HEK293 (cell line): ENCODE measurements around the gene MAP4K5.
"Not testable (repeated sequence)": the region's sequence is repeated elsewhere in the genome, so short reads cannot be mapped to it uniquely, and the experiment has no call there.

Source experiments
- CTCF ChIA-PET: fragments of 350-600 bp; formaldehyde crosslinking; extraction: SDS; loops from one replicate; lab custom pipeline; 2021; ENCODE audit warnings: antibody characterized with exemption; lab: Yijun Ruan, JAX
- POLR2A ChIA-PET: fragments of 300-600 bp; formaldehyde crosslinking; extraction: SDS; loops from one replicate; lab custom pipeline; 2020; ENCODE audit warnings: antibody characterized with exemption, inconsistent platforms; lab: Yijun Ruan, JAX
- H3K27ac ChIP-seq: fragments of 200-500 bp; sonication (Bioruptor generic); 2 replicates; pipeline ENCODE4 v1.5.1; 2014; ENCODE audit warnings: low read depth, low read length, control low read depth, inconsistent platforms; ENCODE audit errors: extremely low read depth
- H3K36me3 ChIP-seq, 2 experiments: fragments of 200-500 bp in 1 of 2; sonication (Bioruptor generic) in 1 of 2; 1 replicate in 1 of 2; 2 replicates in 1 of 2; pipeline ENCODE4 v1.5.1; 2014 to 2017; ENCODE audit warnings: inconsistent platforms in 2 of 2, low read length in 2 of 2; ENCODE audit not compliant: control insufficient read depth in 2 of 2, insufficient read depth in 1 of 2
- H3K4me1 ChIP-seq: fragments of 200-500 bp; sonication (Bioruptor generic); 2 replicates; pipeline ENCODE4 v1.5.1; 2014; ENCODE audit warnings: mild to moderate bottlenecking, low read length, inconsistent platforms; ENCODE audit not compliant: control insufficient read depth, insufficient read depth
- H3K4me3 ChIP-seq: 2 replicates; pipeline ENCODE4 v1.5.1; 2011; ENCODE audit warnings: low read depth, mild to moderate bottlenecking, control low read depth, low read length, moderate library complexity
- H3K9me3 ChIP-seq: fragments of 200-500 bp; sonication (Bioruptor generic); 2 replicates; pipeline ENCODE4 v1.5.1; 2014; ENCODE audit warnings: low read depth, low read length, inconsistent platforms; ENCODE audit not compliant: control insufficient read depth, insufficient read depth
- CTCF ChIP-seq: fragments of 450-650 bp; formaldehyde crosslinking; IDR thresholded peaks from 2 replicates; pipeline ENCODE4 v1.5.1; 2016; ENCODE audit warnings: missing biosample characterization, missing genetic modification characterization
- MEIS1 ChIP-seq: sonication (generic); formaldehyde crosslinking; IDR thresholded peaks from 2 replicates; pipeline ENCODE4 v1.8.1; 2022; ENCODE audit warnings: missing genetic modification reagents, mild to moderate bottlenecking, borderline replicate concordance
- RBAK ChIP-seq: fragments of 450-650 bp; formaldehyde crosslinking; IDR thresholded peaks from 2 replicates; pipeline ENCODE4 v1.5.1; 2016; ENCODE audit warnings: missing biosample characterization, missing genetic modification characterization
- SCRT1 ChIP-seq: fragments of 450-650 bp; formaldehyde crosslinking; IDR thresholded peaks from 2 replicates; pipeline ENCODE4 v1.5.1; 2016; ENCODE audit warnings: missing biosample characterization, missing genetic modification characterization, borderline replicate concordance
- SETDB1 ChIP-seq: IDR thresholded peaks from one replicate; pipeline ENCODE4 v1.6.1; 2017; ENCODE audit warnings: mild to moderate bottlenecking, low read length, moderate library complexity, mixed read lengths; ENCODE audit not compliant: insufficient read length
- TRIM28 ChIP-seq: IDR thresholded peaks from 2 replicates; pipeline ENCODE4 v1.6.1; 2011; ENCODE audit warnings: low read length, control low read depth, borderline replicate concordance
- WT1 ChIP-seq: fragments of 450-650 bp; formaldehyde crosslinking; IDR thresholded peaks from 2 replicates; pipeline ENCODE4 v1.5.1; 2016; ENCODE audit warnings: missing biosample characterization, missing genetic modification characterization
- ZBTB1 ChIP-seq: fragments of 450-650 bp; formaldehyde crosslinking; IDR thresholded peaks from 2 replicates; pipeline ENCODE4 v1.5.1; 2016; ENCODE audit warnings: missing biosample characterization, missing genetic modification characterization
- ZBTB8A ChIP-seq: fragments of 450-650 bp; formaldehyde crosslinking; IDR thresholded peaks from 2 replicates; pipeline ENCODE4 v1.5.1; 2016; ENCODE audit warnings: missing biosample characterization, missing genetic modification characterization
- ZNF10 ChIP-seq: fragments of 450-650 bp; formaldehyde crosslinking; IDR thresholded peaks from 2 replicates; pipeline ENCODE4 v1.5.1; 2017; ENCODE audit warnings: missing biosample characterization, missing genetic modification characterization
- ZNF112 ChIP-seq: fragments of 450-650 bp; formaldehyde crosslinking; IDR thresholded peaks from 2 replicates; pipeline ENCODE4 v1.5.0; 2017; ENCODE audit warnings: missing biosample characterization, missing genetic modification characterization
- ZNF335 ChIP-seq: fragments of 450-650 bp; formaldehyde crosslinking; conservative IDR thresholded peaks from 2 replicates; pipeline ENCODE4 v1.5.1; 2016; ENCODE audit warnings: missing biosample characterization, missing genetic modification characterization
- ZNF394 ChIP-seq: fragments of 450-650 bp; formaldehyde crosslinking; IDR thresholded peaks from 2 replicates; pipeline ENCODE4 v1.5.1; 2016; ENCODE audit warnings: missing biosample characterization, missing genetic modification characterization, mild to moderate bottlenecking, moderate library complexity, borderline replicate concordance
- ZNF501 ChIP-seq: fragments of 450-650 bp; formaldehyde crosslinking; IDR thresholded peaks from 2 replicates; pipeline ENCODE4 v1.5.1; 2016; ENCODE audit warnings: missing biosample characterization, missing genetic modification characterization
- ZNF555 ChIP-seq: fragments of 450-650 bp; formaldehyde crosslinking; conservative IDR thresholded peaks from 2 replicates; pipeline ENCODE4 v1.5.1; 2017; ENCODE audit warnings: missing biosample characterization, mild to moderate bottlenecking, missing genetic modification characterization, inconsistent platforms
- ZNF561 ChIP-seq: fragments of 450-650 bp; IDR thresholded peaks from 2 replicates; pipeline ENCODE4 v1.5.1; 2018; ENCODE audit warnings: missing biosample characterization, missing genetic modification characterization, borderline replicate concordance
- ZNF654 ChIP-seq: fragments of 450-650 bp; formaldehyde crosslinking; IDR thresholded peaks from 2 replicates; pipeline ENCODE4 v1.5.1; 2016; ENCODE audit warnings: low read depth, missing biosample characterization, missing genetic modification characterization
- ZNF707 ChIP-seq: fragments of 450-650 bp; formaldehyde crosslinking; IDR thresholded peaks from 2 replicates; pipeline ENCODE4 v1.5.1; 2016; ENCODE audit warnings: missing biosample characterization, missing genetic modification characterization
- ZNF777 ChIP-seq: fragments of 450-650 bp; formaldehyde crosslinking; IDR thresholded peaks from 2 replicates; pipeline ENCODE4 v1.5.1; 2017; ENCODE audit warnings: missing biosample characterization, missing genetic modification characterization, borderline replicate concordance
- ZNF792 ChIP-seq: fragments of 450-650 bp; formaldehyde crosslinking; IDR thresholded peaks from 2 replicates; pipeline ENCODE4 v1.5.1; 2016; ENCODE audit warnings: missing biosample characterization, missing genetic modification characterization
- ZSCAN30 ChIP-seq: fragments of 450-650 bp; IDR thresholded peaks from 2 replicates; pipeline ENCODE4 v1.5.1; 2018; ENCODE audit warnings: missing biosample characterization, mild to moderate bottlenecking, missing genetic modification characterization, moderate library complexity
- TF ChIP-seq, protein P1 (sequence below): fragments of 450-650 bp; formaldehyde crosslinking; IDR thresholded peaks from 2 replicates; pipeline ENCODE4 v1.5.1; 2016; ENCODE audit warnings: missing biosample characterization, missing genetic modification characterization, borderline replicate concordance
- TF ChIP-seq, protein P2 (sequence below): fragments of 450-650 bp; formaldehyde crosslinking; IDR thresholded peaks from 2 replicates; pipeline ENCODE4 v1.5.1; 2016; ENCODE audit warnings: missing biosample characterization, missing genetic modification characterization

The MAP4K5 gene

DNA sequence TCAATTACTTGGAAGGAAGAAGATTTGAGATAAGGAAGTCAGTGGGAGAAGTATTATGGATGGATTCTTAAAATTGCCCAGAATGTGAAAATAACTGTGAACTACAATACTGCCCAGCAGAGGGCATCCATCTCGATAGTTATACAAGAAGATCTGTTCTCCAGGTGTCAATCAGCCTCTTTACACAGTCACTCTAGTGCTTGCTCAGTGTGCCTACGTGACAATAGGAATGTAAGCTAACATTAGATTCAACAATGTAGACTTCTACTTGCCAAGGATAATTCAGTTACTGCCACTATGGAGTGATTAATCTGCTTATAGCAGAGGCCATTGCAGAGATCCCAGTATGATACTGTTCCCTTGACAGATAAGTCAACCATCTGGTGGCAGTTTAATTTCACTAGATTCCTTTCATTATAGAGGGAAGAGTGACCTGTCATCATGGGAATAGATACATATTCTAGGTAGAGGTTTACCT, 10.6 kb upstream of the MAP4K5 start:
- POLR2A ChIA-PET = no interaction called here

DNA sequence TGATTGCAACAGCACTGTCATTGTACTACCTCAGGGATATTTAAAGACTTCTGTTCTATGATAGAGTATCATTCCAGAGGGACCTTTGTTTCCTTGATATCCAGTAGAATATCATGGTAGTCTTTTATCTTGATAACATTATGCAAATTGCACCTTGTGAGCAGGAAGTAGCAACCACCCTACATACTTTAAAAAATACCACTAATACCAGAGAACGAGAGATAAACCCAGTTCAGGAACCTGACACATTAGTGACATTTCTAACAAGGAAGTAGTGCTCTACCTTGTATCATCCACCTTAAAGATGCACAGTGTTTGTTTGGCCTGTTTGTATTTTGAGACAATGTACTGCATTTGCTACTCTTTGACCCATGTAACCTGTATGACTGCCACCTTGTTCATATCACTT, 8.8 kb upstream of the MAP4K5 start:
- Histone ChIP-seq H3K4me3 (no peak overlapping the region), H3K9me3 (no peaks in the 10 kb centered on the region)
- ChIA-PET CTCF (interaction anchor here (0.7 to 2.6 kb wide), 7 partner anchors 42 to 338 kb away, joined by 3 to 37 read pairs (median 4); no protein-coding TSS in a partner anchor), POLR2A (interaction anchor here (1.1 kb wide), 1 partner anchor 19 kb away, joined by 3 read pairs; the partner anchor contains the start of gene ATL1)
- TF ChIP-seq ZBTB8A = no peak
- TF ChIP-seq, all 188 proteins: peak for 0
- Histone ChIP-seq H3K36me3 (no peaks in the 10 kb centered on the region), H3K27ac (no peak overlapping the region), H3K4me1 (no peaks in the 10 kb centered on the region)

More for the DNA sequence above, 10.6 kb upstream of the MAP4K5 start:
- no peak overlapping the region for H3K27ac ChIP-seq
- CTCF ChIA-PET = interaction anchor here (0.5 to 2.6 kb wide), 30 partner anchors 8 to 677 kb away, joined by 3 to 37 read pairs (median 4); partner anchors contain the start of gene ATL1
- TF ChIP-seq TRIM28 (no peak), ZNF792 (tag by site-specific recombination) (no peak), CTCF (peak; percentile 36; the same call in 1 of the 2 replicates), MEIS1 (CRISPR knock-in tag) (peak; percentile 85), ZNF707 (tag by site-specific recombination) (no peak), ZNF654 (peak; percentile 46), ZNF394 (tag by site-specific recombination) (no peak), ZNF561 (no peak)
- H3K4me1 ChIP-seq = no peaks in the 10 kb centered on the region
- H3K4me3 ChIP-seq = no peak overlapping the region
- H3K9me3 ChIP-seq = no peaks in the 10 kb centered on the region
- H3K36me3 ChIP-seq = no peaks in the 10 kb centered on the region

DNA sequence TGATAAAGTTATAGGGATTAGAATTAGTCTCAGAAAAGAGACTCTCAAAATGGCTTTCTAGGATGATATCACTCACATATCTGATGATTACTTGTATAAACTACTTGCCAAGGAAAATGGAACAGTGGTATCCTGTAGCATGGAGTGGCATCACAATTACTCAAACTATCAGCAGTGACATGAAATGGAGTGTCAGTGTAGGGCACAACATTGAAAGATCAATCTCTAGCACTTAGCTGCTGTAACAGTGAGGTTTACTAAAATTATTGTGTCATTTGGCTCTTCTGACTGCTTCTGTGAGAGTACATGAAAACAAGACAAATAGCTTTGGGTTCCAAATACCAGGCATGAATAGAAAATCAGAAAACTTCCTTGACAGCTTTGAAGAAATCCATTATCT, 6.7 kb upstream of the MAP4K5 start:
- Histone ChIP-seq H3K4me3 (no peak overlapping the region), H3K36me3 (no peaks in the 10 kb centered on the region), H3K9me3 (no peaks in the 10 kb centered on the region), H3K27ac (no peak overlapping the region), H3K4me1 (no peaks in the 10 kb centered on the region)
- POLR2A ChIA-PET = no interaction called here
- CTCF ChIA-PET = interaction anchor here (1.5 to 2.1 kb wide), 3 partner anchors 235 to 239 kb away, joined by 4 to 10 read pairs (median 6); no protein-coding TSS in a partner anchor
- TF ChIP-seq ZBTB1 (tag by site-specific recombination) (no peak), ZNF555 (tag by site-specific recombination) (no peak), WT1 (tag by site-specific recombination) (no peak), ZNF501 (tag by site-specific recombination) (no peak), ZNF335 (tag by site-specific recombination) (no peak), ZNF707 (tag by site-specific recombination) (no peak), ZNF112 (tag by site-specific recombination) (no peak), SETDB1 (no peak), ZNF10 (no peak), ZNF654 (no peak), ZSCAN30 (no peak), SCRT1 (no peak), RBAK (no peak), ZNF777 (tag by site-specific recombination) (no peak)
- TF ChIP-seq, protein P1, sequence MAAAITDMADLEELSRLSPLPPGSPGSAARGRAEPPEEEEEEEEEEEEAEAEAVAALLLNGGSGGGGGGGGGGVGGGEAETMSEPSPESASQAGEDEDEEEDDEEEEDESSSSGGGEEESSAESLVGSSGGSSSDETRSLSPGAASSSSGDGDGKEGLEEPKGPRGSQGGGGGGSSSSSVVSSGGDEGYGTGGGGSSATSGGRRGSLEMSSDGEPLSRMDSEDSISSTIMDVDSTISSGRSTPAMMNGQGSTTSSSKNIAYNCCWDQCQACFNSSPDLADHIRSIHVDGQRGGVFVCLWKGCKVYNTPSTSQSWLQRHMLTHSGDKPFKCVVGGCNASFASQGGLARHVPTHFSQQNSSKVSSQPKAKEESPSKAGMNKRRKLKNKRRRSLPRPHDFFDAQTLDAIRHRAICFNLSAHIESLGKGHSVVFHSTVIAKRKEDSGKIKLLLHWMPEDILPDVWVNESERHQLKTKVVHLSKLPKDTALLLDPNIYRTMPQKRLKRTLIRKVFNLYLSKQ (tag by site-specific recombination) = no peak
- TF ChIP-seq, protein P2, sequence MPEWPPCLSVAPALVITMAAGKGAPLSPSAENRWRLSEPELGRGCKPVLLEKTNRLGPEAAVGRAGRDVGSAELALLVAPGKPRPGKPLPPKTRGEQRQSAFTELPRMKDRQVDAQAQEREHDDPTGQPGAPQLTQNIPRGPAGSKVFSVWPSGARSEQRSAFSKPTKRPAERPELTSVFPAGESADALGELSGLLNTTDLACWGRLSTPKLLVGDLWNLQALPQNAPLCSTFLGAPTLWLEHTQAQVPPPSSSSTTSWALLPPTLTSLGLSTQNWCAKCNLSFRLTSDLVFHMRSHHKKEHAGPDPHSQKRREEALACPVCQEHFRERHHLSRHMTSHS (tag by site-specific recombination) = no peak

DNA sequence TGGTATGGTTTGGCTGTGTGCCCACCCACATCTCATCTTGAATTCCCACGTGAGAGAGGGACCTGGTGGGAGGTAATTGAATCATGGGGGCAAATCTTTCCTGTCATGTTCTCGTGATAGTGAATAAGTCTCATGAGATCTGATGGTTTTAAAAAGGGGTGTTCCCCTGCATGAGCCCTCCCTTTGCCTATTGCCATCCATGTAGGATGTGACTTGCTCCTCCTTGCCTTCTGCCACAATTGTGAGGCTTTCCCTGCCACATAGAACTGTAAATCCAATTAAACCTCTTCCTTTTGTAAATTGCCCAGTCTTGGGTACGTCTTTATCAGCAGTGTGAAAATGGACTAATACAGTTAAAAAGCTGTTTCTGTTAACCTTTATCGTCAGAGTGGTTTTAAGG, 5.7 kb upstream of the MAP4K5 start:
- H3K36me3 ChIP-seq, H3K27ac ChIP-seq, H3K9me3 ChIP-seq, H3K4me3 ChIP-seq, POLR2A ChIA-PET, H3K4me1 ChIP-seq: not testable (repeated sequence)
- CTCF ChIA-PET = interaction anchor here (1.5 to 1.7 kb wide), 2 partner anchors 236 to 238 kb away, joined by 4 to 6 read pairs; no protein-coding TSS in a partner anchor
